Right atrium auricular region (tissue), 2 donors: ENCODE results near the gene CDHR5. TPM values are rescaled to one million over a fixed set of nuclear protein-coding genes. Genes with fewer than 3 reads are reported as not detected.

Experiments
- DNase-seq: peaks from one replicate; pipeline ENCODE4 v3.0.0-alpha.2; 2019; ENCODE audit warnings: low spot score
- H3K27ac ChIP-seq, 2 donors: fragments of 200-600 bp; sonication (generic); 1 replicate in 1 of 2; 2 replicates in 1 of 2; pipeline ENCODE4 v1.5.1; 2016 to 2019
- H3K27me3 ChIP-seq, 2 donors: fragments of 200-600 bp; sonication (generic); one replicate each; pipeline versions ENCODE4 v1.5.1 to v1.6.0; 2017 to 2019
- H3K36me3 ChIP-seq: fragments of 200-600 bp; sonication (generic); one replicate; pipeline ENCODE4 v1.5.1; 2016
- H3K4me1 ChIP-seq, 2 donors: fragments of 200-600 bp; sonication (generic); one replicate each; pipeline versions ENCODE4 v1.5.1 to v1.6.0; 2017 to 2019
- H3K4me3 ChIP-seq, 2 donors: fragments of 200-600 bp; sonication (generic); 1 replicate in 1 of 2; 2 replicates in 1 of 2; pipeline ENCODE4 v1.5.1; 2017 to 2019; ENCODE audit warnings: mild to moderate bottlenecking in 1 of 2, moderate library complexity in 1 of 2
- H3K9me3 ChIP-seq, 2 donors: fragments of 200-600 bp; sonication (generic); one replicate each; pipeline ENCODE4 v1.5.1; 2019
- total RNA-seq, 2 donors: library from RNA; depleted of rRNA; stranded (reverse); fragments of >200 nt; gene quantifications; one replicate each; pipeline ENCODE4 v1.1.0, GENCODE V29; 2016
- TF ChIP-seq, protein P1 (sequence below), 2 donors: fragments of 200-600 bp; sonication (generic); IDR thresholded peaks; one replicate each; pipeline ENCODE4 v1.5.1; 2019; ENCODE audit warnings: antibody characterized with exemption in 2 of 2

The CDHR5 gene
- total RNA-seq, 2 donors from 2014 or later, result not detected

DNA sequence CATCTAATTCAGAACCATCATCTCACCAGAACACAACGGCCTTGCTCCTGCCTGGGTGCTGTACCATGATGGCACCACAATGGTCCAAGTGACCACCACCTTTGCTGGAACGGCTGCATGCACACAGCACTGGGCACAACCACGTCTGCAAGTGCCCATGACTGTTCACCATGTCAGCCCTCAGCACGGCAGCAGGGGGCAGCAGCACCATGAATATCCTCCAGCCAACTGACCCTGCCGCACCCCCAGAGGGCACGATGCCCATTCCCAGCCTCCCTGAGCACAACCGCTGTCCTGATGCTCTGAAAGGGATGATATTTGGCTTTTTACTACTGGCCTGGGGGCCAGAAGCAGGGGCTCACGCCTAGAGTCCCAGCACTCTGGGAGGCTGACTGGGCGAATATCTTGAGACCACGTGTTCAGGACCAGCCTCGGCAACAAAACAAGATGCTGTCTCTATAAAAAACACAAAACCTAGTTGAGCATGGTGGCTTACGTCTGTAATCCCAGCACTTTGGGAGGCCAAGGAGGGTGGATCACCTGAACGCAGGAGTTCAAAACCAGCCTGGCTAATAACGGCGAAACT, 38.0 kb upstream of the CDHR5 start:
- Histone ChIP-seq H3K27ac (no peak overlapping the region), H3K36me3 (peaks cover 19% of the 10 kb centered on the region), H3K4me3 (no peak overlapping the region), H3K9me3 (no peaks in the 10 kb centered on the region), H3K27me3 (no peaks in the 10 kb centered on the region), H3K4me1 (peaks cover 0 to 10% of the 10 kb centered on the region in 2 donors)
- DNase-seq, result no peak
- TF ChIP-seq, protein P1, sequence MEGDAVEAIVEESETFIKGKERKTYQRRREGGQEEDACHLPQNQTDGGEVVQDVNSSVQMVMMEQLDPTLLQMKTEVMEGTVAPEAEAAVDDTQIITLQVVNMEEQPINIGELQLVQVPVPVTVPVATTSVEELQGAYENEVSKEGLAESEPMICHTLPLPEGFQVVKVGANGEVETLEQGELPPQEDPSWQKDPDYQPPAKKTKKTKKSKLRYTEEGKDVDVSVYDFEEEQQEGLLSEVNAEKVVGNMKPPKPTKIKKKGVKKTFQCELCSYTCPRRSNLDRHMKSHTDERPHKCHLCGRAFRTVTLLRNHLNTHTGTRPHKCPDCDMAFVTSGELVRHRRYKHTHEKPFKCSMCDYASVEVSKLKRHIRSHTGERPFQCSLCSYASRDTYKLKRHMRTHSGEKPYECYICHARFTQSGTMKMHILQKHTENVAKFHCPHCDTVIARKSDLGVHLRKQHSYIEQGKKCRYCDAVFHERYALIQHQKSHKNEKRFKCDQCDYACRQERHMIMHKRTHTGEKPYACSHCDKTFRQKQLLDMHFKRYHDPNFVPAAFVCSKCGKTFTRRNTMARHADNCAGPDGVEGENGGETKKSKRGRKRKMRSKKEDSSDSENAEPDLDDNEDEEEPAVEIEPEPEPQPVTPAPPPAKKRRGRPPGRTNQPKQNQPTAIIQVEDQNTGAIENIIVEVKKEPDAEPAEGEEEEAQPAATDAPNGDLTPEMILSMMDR (IDR thresholded peaks at IDR 0.05), result peak; percentile 45 to 76

- H3K27me3 ChIP-seq, result no peaks in the 10 kb centered on the region
- TF ChIP-seq, protein P1 (IDR thresholded peaks at IDR 0.05), result no peak
- H3K4me3 ChIP-seq, result no peak overlapping the region
- no peaks in the 10 kb centered on the region for H3K9me3 ChIP-seq
- H3K27ac ChIP-seq, result no peak overlapping the region
- H3K4me1 ChIP-seq, result peaks cover 0 to 10% of the 10 kb centered on the region in 2 donors
- no peak for DNase-seq
- peaks cover 24% of the 10 kb centered on the region for H3K36me3 ChIP-seq
Measured at GRCh38 chr11:660681-661444, 36.1 kb upstream of the CDHR5 start.

- no peak overlapping the region for H3K4me3 ChIP-seq
- DNase-seq, result no peak
- peaks cover 0 to 5% of the 10 kb centered on the region in 2 donors for H3K4me1 ChIP-seq
- no peaks in the 10 kb centered on the region for H3K9me3 ChIP-seq
- TF ChIP-seq, protein P1 (IDR thresholded peaks at IDR 0.05), result no peak
- H3K27me3 ChIP-seq, result no peaks in the 10 kb centered on the region
- no peak overlapping the region for H3K27ac ChIP-seq
- H3K36me3 ChIP-seq, result peaks cover 24% of the 10 kb centered on the region
Measured at GRCh38 chr11:660281-660680, 35.5 kb upstream of the CDHR5 start.

DNA sequence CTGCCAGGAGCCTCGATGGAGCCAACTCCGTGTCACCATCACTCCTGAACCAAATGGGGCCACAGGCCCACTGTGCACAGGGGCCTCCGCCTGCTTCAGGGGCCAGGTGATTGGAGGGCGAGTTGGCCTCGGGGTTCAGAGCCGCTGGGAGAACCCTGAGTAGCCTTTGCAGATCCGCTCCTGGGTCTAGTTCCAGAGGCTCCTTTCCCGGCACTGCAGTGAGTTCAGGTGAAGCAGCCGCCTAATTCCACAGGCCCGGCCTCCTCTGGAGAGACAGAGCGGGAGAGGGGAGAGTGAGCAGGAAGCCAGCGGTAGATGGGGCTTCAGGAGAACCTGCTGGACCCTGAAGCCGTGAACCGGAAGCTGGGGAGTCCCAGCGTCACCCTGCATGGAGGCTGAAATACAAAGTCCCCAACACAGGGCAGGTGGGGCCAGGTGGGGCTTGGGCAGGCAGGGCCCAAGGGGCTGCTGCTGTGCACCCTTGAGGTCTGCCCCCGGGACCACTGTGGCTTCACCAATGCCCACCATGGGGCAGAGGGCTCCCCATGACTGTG, 34.9 kb upstream of the CDHR5 start:
- H3K27me3 ChIP-seq, result no peaks in the 10 kb centered on the region
- peaks cover 24% of the 10 kb centered on the region for H3K36me3 ChIP-seq
- H3K4me3 ChIP-seq, result no peak overlapping the region
- peaks cover 0 to 5% of the 10 kb centered on the region in 2 donors for H3K4me1 ChIP-seq
- TF ChIP-seq, protein P1 (IDR thresholded peaks at IDR 0.05), result no peak
- H3K27ac ChIP-seq, result no peak overlapping the region
- no peak for DNase-seq
- no peaks in the 10 kb centered on the region for H3K9me3 ChIP-seq

GRCh38 chr11:657691-658126, 33.0 kb upstream of the CDHR5 start:
- no peak for DNase-seq
- H3K9me3 ChIP-seq, result no peaks in the 10 kb centered on the region
- no peak overlapping the region for H3K27ac ChIP-seq
- no peak overlapping the region for H3K4me3 ChIP-seq
- no peaks in the 10 kb centered on the region for H3K27me3 ChIP-seq
- TF ChIP-seq, protein P1 (IDR thresholded peaks at IDR 0.05), result no peak
- peaks cover 0 to 3% of the 10 kb centered on the region in 2 donors for H3K4me1 ChIP-seq
- peaks cover 24% of the 10 kb centered on the region for H3K36me3 ChIP-seq
